ENCODE results near the gene ZNF662. TPM values are rescaled to one million over a fixed set of nuclear protein-coding genes. Genes with fewer than 3 reads are reported as not detected.

Gene ZNF662
- total RNA-seq, 1 donor from 2014 or later = 7.7 TPM

DNA sequence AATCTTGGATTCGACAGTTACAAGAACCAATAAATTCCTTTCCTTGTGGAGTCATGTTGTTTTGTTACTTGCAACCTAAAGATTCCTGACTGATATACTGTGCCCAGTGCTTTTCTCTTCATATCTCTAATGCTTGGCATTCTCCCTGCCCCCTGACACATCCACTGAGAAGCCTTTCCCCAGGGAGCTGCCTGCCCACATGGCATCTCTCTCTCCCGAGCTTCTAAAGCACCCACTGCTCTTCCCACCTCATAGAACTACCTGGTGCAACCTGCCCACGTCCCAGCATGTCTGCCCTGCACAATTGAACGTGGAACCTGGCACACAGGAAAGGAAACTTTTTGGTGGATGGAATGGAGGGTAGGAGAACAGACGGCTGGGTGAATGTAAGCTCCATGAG, 37.1 kb upstream of the ZNF662 start:
- Histone ChIP-seq H3K4me1 (no peaks in the 10 kb centered on the region), H3K9me3 (no peaks in the 10 kb centered on the region), H3K27ac (no peak overlapping the region), H3K4me3 (no peak overlapping the region), H3K36me3 (no peaks in the 10 kb centered on the region), H3K27me3 (no peaks in the 10 kb centered on the region)
- no peak for DNase-seq (ENCODE audit: low spot score in 2 of 2)
- TF ChIP-seq, protein P1, sequence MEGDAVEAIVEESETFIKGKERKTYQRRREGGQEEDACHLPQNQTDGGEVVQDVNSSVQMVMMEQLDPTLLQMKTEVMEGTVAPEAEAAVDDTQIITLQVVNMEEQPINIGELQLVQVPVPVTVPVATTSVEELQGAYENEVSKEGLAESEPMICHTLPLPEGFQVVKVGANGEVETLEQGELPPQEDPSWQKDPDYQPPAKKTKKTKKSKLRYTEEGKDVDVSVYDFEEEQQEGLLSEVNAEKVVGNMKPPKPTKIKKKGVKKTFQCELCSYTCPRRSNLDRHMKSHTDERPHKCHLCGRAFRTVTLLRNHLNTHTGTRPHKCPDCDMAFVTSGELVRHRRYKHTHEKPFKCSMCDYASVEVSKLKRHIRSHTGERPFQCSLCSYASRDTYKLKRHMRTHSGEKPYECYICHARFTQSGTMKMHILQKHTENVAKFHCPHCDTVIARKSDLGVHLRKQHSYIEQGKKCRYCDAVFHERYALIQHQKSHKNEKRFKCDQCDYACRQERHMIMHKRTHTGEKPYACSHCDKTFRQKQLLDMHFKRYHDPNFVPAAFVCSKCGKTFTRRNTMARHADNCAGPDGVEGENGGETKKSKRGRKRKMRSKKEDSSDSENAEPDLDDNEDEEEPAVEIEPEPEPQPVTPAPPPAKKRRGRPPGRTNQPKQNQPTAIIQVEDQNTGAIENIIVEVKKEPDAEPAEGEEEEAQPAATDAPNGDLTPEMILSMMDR (IDR thresholded peaks at IDR 0.05) = no peak
- intact Hi-C loops (cut with DNase I) = no loop called here

DNA sequence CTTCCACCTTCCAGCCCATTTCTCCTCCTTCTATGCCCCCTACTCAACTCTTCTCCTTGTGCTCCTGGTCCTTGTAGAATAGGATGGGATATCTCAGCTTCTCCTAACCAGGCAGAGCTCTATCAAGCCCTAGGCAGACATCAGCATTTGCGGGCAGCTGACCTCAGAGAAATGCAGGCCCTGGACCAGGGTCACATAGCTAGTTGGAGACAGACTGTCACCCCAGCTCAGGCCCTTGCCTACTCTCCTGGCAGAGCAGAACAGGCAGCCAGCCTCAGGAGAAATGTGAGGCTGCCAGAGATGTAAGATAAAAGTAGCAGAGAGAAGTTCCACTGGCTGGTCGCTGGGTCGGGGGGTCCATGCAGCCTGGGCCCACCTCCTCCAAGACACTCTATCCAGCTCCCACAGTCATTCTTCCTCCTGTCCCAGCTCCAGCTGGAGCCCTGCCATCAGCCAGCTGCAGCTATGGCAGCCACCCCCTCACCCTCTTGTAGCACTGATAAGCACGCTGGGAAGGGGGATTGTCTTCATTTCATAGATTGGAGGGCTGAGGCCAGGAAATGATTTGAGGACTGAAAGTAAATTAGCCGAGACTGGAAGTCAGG, 34.2 kb upstream of the ZNF662 start:
- Histone ChIP-seq H3K4me1 (no peaks in the 10 kb centered on the region), H3K9me3 (no peaks in the 10 kb centered on the region), H3K36me3 (no peaks in the 10 kb centered on the region), H3K4me3 (no peak overlapping the region), H3K27ac (no peak overlapping the region), H3K27me3 (no peaks in the 10 kb centered on the region)
- intact Hi-C loops (cut with DNase I) = no loop called here
- DNase-seq (ENCODE audit: low spot score in 2 of 2) = no peak
- TF ChIP-seq, protein P1 (IDR thresholded peaks at IDR 0.05) = no peak

DNA sequence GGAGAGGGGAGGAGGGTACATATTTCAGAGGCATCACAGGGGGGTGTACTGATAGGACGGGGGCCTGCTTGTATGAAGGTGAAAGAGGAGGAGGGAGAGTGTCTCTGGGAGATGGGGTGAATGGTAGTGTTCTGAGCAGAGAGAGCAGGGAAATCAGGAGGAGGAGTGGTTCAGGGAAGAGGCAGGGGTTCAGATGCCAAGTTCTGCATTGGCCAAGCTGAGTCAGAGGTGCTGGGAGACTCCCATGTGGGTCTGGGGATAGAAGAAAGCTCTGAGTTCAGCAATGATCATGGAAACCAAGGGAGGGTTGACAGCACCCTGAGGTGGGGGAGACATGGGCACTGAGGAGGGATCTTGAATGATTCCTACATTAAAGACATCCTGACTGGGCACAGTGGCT, 33.2 kb upstream of the ZNF662 start:
- no peak overlapping the region for H3K27ac ChIP-seq
- H3K4me1 ChIP-seq = no peaks in the 10 kb centered on the region
- H3K9me3 ChIP-seq = no peaks in the 10 kb centered on the region
- H3K27me3 ChIP-seq = no peaks in the 10 kb centered on the region
- TF ChIP-seq, protein P1 (IDR thresholded peaks at IDR 0.05) = no peak
- H3K36me3 ChIP-seq = no peaks in the 10 kb centered on the region
- intact Hi-C loops (cut with DNase I) = no loop called here
- no peak overlapping the region for H3K4me3 ChIP-seq
- DNase-seq (ENCODE audit: low spot score in 2 of 2) = no peak

DNA sequence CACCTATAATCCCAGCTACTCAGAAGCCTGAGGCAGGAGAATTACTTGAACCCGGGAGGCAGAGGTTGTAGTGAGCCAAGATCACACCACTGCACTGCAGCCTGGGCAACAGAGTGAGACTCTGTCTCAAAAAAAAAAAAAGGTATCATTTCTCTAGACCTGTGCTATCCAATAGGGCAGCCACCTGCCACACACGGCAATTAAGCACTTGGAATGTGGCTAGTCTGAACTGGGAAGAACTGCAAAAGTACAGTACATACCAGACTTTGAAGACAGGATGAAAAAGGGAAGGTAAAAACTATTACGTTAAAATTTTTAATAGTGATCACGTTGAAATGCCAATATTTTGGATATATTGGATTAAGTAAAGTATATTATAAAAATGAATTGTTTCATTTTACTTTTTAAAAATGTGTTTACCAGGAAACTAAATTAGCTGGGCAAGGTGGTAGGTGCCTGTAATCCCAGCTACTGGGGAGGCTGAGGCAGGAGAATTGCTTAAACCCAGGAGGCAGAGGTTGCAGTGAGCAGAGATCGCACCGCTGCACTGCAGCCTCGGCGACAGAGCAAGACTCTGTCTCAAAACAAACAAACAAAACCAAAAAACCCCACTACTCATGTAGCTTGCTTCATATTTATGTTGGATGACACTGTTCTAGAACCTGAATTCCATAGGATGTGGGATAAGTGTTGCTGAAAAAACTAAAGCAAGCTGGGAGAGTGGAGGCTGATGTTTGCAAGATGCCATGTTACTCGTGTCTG, 32.5 kb upstream of the ZNF662 start:
- Histone ChIP-seq H3K36me3 (no peaks in the 10 kb centered on the region), H3K4me3 (no peak overlapping the region), H3K9me3 (no peaks in the 10 kb centered on the region), H3K27ac (no peak overlapping the region), H3K4me1 (no peaks in the 10 kb centered on the region), H3K27me3 (no peaks in the 10 kb centered on the region)
- TF ChIP-seq, protein P1 (IDR thresholded peaks at IDR 0.05) = no peak
- no peak for DNase-seq (ENCODE audit: low spot score in 2 of 2)
- intact Hi-C loops (cut with DNase I) = no loop called here

DNA sequence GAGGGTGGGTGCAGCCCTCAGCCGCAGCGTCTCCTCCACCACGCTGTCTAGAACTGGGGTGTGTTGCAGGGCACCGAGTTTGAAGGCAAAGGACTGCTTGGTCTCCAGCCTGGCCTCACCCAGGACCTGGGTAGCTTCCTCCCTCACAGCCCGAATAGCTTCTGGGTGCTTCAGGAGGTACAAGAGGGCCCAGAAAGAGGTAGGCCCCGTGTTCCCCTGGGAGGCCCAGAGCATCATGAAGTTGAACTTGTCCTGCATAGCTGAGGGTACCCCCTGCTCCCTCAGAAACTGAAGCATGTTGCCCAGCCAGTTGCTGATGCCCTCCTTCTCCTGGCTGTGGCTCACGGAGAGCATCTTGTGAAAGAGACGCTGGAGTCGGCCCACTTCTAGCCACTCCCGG, 31.2 kb upstream of the ZNF662 start:
- H3K27ac ChIP-seq = no peak overlapping the region
- H3K27me3 ChIP-seq = no peaks in the 10 kb centered on the region
- no peak for DNase-seq (ENCODE audit: low spot score in 2 of 2)
- TF ChIP-seq, protein P1 (IDR thresholded peaks at IDR 0.05) = no peak
- no peaks in the 10 kb centered on the region for H3K9me3 ChIP-seq
- no peaks in the 10 kb centered on the region for H3K36me3 ChIP-seq
- intact Hi-C loops (cut with DNase I) = no loop called here
- H3K4me1 ChIP-seq = no peaks in the 10 kb centered on the region
- no peak overlapping the region for H3K4me3 ChIP-seq

All from ascending aorta (tissue), 2 donors.